Bone marrow (tissue), 2 donors: ENCODE measurements around the gene DNASE2B.
"Not testable (repeated sequence)": the region's sequence is repeated elsewhere in the genome, so short reads cannot be mapped to it uniquely, and the experiment has no call there.

ENCODE experiments used
- DNase-seq, 2 donors: peaks; one replicate each; lab custom pipeline; 2025; lab: John Stamatoyannopoulos, UW

DNASE2B gene

DNA sequence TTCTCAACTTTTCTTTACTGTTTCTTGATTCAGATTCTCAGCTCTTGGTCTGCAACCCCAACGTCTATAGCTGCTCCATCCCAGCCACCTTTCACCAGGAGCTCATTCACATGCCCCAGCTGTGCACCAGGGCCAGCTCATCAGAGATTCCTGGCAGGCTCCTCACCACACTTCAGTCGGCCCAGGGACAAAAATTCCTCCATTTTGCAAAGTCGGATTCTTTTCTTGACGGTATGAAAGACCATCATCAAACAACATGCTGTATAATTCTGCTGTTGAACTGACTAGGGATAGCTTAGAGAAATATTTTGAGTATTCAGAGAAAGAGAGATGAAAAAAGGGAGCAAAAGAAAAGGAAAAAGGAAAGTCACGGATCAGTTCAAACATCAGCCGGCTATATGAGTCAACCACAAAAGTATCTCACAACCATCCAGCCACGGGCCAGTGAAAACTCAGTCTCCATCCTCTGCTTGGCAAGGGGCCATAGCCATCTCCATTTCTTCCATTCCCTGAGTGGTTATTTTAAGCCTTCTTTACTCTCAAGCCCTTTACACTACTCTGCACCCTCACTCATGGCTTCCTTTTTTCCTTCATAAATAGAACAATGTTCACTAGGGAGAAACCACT is 14.1 kb downstream of the DNASE2B start:
- no peak for DNase-seq

DNA sequence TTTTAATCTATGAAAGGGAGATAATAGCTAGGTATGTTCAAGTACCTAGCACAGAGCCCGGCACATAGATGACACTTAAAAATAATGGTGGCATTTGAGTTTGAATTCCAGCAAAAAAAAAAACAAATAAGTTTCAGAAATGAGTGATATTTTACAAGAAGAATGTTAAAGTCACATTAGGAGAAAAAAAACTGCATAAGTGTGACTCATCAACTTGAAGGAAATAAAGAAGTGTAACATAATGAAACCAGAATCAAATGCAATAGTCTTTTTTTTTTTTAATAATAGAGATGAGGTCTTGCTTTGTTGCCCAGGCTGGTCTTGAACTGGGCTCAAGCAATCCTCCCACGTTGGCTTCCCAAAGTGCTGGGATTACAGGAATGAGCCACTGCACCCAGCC is 17.1 kb downstream of the DNASE2B start:
- no peak for DNase-seq

- no peak for DNase-seq
Observed at GRCh38 chr1:84422909-84423308, 24.6 kb downstream of the DNASE2B start.

DNA sequence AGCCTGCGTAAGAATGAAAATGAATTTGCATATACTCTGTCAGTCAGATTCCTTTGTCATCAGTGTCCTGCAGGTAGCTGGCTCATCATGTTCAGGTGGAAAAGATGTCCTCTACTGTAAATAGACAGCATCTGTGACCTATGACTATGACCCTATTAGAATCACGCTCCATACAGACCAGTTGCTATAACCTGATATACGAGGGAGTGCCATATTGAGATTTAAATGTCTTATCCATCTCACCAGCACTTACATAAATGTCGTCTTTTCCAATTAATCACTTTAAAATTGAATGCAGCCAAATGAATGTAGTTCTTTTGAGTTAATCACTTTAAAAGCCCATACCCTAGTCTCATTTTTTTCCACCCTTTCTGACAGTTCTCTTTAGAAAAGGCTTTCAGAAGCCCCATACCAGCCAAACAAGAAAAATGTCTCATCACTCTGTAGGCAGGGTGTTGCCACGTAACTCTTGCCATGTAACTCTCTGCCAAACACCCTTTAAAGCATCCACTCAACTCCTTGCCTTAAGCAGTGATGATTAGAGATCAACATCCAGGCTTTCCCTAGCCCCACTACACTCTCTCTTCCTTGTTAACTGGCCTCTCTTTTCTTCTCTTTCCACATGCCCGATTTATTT is 26.3 kb downstream of the DNASE2B start:
- DNase-seq, result no peak

GRCh38 chr1:84425150-84425896 is 27.0 kb downstream of the DNASE2B start:
- no peak for DNase-seq

DNA sequence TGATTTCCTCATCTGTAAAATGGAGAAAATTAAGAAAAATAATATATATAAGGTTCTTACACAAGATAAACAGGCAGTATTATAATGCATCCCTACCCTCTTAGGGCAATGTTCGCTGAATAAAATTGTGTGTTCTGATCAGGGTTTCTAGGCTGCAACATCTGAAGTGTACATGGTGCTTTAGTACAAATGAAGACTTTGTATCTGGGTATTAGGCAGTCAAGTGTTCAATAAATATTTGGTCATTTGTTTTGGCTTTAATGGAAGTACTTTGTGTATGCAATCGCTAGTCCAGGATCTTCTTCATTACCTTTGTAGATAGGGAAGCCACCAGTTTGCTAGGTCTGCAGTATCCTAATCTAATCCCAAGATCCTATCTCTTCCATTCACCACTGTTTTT is 28.1 kb downstream of the DNASE2B start:
- DNase-seq, result no peak

- no peak for DNase-seq
Observed at GRCh38 chr1:84427250-84428188, 29.2 kb downstream of the DNASE2B start.

DNA sequence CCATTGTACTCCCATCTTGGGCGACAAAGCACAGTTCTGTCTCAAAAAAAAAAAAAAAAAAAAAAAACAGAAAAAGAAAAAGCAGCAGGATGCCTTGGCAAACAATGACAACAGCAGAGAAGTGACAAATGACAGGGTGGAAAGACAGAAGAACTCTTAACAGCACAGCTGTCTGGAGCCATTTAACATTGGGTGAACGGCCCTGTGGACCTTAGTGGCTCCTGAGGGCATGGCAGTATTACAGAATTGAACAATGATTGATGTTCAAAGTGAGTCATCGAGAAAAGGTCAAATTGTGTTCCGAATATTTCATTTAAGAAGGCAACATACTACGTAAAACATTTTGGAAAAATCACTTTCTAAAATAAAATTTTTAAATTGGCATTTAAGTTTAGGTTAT is 30.0 kb downstream of the DNASE2B start:
- no peak for DNase-seq

DNA sequence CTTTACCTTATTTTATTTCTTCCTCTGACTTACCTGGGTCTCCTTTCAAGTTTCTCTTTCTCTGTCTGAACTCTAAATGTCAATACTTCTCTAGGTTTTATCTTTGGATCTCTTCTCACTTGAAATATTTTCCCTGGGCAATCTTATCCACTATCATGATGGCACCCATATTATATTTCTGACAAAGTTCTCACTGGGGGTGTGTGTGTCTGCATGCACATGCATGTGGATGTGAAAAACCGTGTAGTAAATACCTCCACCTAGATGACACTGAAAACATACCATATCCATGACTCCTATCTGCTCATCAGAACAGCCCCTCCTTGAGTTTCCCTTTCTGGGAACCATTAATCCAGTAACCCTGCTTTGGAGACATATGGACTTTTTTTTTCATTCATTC is 30.9 kb downstream of the DNASE2B start:
- DNase-seq, result no peak

GRCh38 chr1:84430546-84430945 is 32.3 kb downstream of the DNASE2B start:
- no peak for DNase-seq

DNA sequence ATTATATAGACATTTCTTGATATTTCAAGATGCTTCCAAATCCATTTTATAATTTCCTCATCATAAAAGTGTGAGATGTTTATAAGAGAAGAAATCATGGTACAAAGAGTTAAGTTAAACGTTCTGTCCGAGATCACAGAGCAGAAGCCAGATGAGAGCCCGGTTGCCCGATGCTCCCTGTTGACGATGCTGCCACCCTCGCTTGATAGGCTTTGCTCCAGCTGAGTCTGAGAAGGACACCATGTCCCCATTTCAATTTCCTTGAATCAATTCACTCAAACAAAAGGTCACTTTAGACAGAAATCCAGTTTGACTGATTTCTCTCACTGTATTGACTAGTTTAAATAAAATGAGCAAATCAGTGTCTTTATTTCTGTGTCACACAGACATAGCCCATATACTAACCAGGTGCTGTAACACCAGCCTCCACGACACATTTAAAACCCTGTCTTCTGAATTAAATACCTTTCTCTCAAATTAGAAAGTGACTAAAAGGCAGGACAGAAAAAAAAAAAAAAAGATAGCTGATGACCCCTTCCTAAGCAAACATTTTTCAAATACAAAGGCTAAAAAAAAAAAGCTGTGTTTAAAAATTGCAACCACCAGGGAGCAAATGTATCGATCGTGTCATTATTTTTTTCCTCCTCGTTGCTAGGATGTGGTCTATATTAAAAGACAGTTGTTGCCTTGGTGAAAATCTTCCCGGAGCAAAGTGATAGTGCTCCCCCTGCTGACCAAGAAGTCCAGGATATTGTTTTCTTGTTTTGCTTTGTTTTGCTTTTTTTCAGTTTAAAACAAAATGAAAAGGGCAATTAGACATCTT is 35.2 kb downstream of the DNASE2B start:
- peak in 1 of 2 donors; percentile 60 for DNase-seq

GRCh38 chr1:84434081-84434769 is 35.9 kb downstream of the DNASE2B start:
- DNase-seq, result no peak

- DNase-seq, result peak in 1 of 2 donors; percentile 47
Observed at GRCh38 chr1:84434801-84435549, 36.7 kb downstream of the DNASE2B start.

DNA sequence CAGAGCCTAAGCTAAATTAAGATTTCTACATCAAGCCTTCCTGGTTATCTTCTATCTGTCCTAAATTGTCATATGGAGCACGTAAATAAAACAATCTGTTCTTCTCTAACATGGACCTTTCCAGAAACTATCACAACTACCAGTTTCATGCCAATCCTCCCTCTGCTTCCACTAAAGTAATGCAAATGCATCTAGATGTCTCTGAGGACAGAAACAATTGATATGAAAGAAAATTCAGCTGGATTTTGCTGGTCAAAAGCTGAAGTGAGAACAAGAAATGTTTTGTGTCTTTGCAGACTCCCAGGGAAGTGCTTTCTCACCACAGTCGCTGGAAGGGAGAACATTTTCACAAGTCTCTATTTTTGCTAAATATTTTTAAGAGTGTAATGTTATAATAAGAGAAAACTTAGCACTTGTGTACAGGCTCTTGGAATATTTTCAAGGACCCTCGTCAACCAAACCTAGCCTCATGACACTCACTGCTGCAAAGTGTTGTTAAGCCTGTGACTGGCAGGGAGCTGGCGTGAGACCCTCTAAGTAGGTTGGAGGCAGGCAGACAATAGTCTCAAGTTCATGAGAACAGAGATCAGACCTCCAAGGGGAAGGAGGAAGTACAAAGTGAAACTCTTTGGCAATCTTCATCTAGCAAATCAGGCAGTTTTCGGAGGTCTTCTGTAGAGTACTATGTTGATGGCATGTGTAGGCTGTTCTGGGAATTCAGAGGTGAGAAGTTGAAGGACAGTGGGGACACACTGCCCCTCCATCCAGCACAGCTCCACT is 38.8 kb downstream of the DNASE2B start:
- peak in 1 of 2 donors; percentile 79 for DNase-seq

DNA sequence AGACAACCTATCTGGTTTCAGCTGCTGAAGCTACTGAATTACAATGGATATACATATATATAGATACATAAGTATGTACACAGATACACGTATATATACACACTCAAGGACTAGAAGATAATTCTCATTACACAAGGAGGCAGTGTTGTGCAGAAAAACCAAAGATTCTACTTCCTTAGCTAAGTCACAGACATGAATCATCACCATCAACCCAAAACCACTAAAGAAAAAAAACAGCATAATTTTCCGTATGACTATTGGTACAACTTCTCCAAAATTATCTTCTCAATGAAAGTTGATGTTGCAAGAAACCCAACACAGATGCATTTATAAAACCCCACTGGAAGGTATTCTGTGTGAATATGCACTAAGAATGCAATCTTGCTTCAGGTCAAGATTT is 44.0 kb downstream of the DNASE2B start:
- DNase-seq, result peak in 1 of 2 donors; percentile 96

- DNase-seq, result not testable (repeated sequence)
Observed at GRCh38 chr1:84442747-84443646, 44.7 kb downstream of the DNASE2B start.

- DNase-seq, result not testable (repeated sequence)
Observed at GRCh38 chr1:84448704-84449103, 50.4 kb downstream of the DNASE2B start.

DNA sequence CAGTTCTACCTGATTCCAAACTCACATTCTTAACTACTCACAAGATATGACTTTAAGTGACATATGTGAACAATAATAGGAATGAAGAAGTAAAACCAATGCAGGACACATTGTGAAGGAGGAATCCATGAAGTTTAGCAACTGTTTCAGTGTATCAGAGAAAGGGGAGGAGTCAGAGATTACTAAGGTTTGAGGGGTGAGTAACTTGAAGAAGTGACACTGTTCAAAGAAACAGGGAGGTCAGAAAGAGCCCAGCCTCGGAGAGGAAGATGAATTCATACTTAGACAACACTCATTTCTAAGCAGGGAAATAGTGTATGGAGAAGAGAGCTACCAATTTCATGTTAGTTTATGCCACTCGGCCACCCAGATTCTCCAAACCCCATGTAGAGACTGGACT is 52.6 kb downstream of the DNASE2B start:
- no peak for DNase-seq
